GM18511 (cell line): ENCODE results near the gene FBXO9.
"Not testable (repeated sequence)": the region's sequence is repeated elsewhere in the genome, so short reads cannot be mapped to it uniquely, and the experiment has no call there.

Experiments used
- ATAC-seq: cut with Tn5 transposase; IDR thresholded peaks from one replicate; pipeline ENCODE4 v1.9.1; 2021; ENCODE audit warnings: mild to moderate bottlenecking, moderate library complexity; ENCODE audit not compliant: unreplicated experiment

FBXO9 gene

GRCh38 chr6:53045891-53046673, 19.1 kb upstream of the FBXO9 start:
- ATAC-seq, result no peak

GRCh38 chr6:53048431-53049195, 16.6 kb upstream of the FBXO9 start:
- peak; percentile 97 for ATAC-seq

DNA sequence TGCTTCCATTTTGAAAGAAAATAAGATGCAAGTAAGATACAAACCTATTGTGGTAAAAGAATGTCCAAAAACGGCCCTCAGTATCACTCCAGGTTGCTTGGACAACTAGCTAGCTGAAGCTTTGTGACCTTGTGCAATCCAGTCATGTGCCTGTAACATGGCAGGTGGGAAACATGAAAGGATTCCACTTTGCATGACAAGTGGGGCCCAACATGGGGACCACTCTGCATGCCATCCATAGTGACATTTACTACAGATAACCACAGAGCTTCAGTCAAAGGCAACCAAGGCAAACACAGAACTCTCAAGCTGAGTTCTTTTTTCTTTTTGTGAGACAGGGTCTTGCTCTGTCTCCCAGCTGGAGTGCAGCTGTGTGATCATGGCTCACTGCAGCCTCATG, 15.8 kb upstream of the FBXO9 start:
- no peak for ATAC-seq

- ATAC-seq, result not testable (repeated sequence)
These were observed 13.1 kb upstream of the FBXO9 start for GRCh38 chr6:53052152-53052551.

GRCh38 chr6:53054532-53054931, 10.7 kb upstream of the FBXO9 start:
- ATAC-seq, result no peak

- no peak for ATAC-seq
These were observed 9.3 kb upstream of the FBXO9 start for GRCh38 chr6:53055873-53056272.

DNA sequence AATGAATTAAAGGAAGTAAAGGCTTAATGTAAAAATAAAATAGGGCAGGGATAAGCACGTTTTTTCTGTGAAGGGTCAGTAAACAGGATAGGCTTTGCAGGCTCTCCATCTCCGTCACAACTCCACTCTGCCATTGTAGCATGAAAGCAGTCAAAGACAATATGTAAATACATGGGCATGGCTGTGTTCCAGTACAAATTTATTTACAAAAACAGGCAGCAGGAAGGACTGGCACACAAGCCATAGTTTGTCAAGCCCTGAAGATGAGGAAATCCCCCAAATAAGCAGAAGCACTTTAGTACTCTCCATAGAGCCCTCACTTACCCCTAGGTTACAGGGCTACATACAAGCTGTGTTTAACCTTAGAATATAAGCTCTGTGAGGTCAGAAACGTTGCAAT, 8.9 kb upstream of the FBXO9 start:
- no peak for ATAC-seq

DNA sequence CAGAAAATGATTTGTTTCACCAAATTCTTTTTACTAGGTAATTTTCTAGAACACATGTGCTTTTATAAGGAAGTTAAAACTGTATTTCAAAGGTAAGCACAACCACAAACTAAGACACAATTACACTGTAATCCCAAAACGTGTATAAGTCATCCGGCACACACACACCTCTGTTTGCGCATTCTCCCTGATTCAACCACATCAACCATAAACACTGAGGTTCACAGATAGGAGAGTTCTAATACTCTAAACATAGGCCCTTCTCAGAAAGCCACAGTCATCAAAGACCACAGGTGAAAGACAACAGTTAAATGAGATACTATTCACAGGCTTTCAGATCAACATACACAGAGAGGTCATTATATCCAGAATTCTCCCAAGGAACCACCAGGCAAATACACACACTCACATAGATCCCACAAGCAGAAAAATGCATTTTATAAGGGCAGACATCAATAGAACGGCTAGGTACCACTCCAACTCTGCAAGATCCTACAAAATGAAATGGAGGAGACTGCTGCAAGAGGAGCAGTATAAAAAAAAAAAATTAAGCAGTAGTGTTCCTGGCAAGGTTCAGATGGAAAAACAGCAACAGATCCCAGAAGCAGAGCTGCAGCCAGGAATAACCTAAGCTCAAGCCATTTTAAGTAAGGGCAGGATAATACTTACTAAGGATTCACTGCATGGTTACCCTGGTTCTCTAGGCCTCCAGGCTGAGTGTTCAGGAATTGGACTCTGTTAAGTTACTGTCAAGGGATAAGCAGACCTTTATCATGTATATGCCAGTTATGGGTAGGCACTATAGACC, 6.6 kb upstream of the FBXO9 start:
- no peak for ATAC-seq

DNA sequence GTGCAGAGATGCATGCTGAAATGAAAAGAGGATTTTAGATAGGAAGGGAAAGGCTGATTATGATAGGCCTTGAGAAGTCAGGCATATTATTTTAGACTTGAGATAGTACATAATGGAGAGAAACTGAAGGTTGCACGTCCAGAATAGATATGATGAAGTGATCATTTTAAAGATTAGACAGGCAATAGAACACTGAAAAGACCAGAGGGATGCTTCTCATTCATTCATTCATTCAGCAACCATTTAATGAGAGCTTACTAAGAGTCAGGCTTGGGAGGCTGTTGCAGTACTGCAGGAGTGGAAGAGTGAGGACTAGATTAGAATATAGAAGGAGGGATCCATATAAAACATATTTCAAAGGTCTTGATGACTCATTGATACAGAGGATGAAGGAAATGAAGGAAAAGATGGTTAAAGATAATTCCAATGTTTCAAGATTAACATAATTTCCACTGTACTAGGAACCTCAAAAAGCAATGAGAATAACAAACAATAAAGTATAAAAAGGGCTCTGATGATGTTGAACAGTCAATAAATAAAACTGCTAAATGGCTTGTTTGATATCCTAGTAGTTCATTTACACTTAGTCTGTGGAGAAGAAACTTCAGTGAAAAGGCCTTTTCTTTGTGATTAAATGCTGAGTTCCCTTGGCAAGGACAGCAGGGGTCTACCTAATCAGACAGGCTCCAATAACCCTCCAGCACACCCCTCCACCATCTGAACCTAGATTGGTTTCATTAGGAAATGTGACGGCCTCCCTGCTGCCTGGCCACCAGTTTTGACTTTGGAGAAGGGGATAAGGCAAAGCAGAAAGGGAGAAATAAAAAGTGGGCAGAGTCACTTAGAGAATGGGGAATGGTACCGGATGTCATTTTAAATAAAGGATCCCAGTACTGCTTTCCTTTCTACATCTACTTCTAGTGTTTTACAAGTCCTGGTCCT, 5.3 kb upstream of the FBXO9 start:
- no peak for ATAC-seq

DNA sequence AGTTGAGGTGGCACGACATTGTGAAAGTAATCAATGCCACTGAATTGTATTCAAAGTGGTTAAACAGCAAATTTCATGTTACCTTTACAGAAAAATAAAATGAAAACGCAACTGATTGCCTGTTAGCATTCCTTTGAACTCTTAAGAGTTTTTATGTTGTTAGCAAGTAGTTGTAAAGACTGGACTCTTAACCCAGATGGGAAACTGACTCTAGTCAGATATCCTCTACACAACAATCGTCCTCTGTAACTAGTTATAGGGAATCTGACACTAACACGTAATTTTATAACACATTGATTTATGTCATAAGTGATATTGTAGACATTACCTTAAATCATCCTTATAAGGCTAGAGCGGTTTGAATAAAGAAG, 3.0 kb upstream of the FBXO9 start:
- no peak for ATAC-seq

- not testable (repeated sequence) for ATAC-seq
These were observed 949 bp upstream of the FBXO9 start for GRCh38 chr6:53064255-53064654.

DNA sequence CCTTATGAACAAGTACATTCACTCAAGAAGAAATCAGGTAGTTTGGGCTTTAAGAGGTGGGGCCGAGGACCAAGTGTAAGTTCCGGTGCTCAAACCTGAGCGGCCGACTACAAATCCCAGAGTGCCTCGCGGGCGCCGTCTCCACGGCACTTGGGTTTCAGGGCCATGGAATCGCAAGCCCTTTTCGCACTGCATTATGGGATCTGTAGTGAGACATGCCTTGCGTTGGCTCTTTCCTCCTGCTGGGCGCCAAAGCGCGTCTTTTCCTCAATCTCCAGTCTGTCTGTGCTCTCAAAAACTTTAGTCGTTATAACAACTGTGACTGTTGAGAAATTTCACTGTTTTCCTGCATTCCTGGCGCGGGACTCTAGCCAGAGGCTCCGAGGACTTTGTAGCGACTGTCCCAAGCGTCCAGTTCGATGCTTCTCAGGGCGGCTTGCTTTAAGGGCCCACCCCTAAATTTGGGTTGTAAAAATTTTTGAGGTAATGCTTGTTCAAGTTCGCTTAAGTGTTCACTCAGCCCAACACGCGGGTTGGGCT, 408 bp upstream of the FBXO9 start:
- peak; percentile 78 for ATAC-seq

DNA sequence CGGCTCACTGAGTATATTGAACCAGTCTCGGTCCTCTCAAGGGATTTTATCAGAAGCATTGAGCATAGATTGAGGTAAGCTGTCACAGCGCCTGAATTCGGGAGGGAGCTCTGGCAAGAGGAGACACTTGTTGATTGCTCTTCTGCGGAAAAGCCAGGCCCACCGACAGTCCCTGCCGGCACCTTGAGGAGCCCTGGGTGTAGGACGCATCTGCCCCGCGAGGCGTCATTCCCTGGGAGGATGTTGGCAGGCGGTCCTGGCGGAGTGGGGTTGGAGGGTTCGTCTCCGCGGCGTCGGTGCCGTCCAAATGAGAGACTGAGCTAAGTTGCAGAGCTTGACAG, 843 bp downstream of the FBXO9 start:
- ATAC-seq, result no peak

DNA sequence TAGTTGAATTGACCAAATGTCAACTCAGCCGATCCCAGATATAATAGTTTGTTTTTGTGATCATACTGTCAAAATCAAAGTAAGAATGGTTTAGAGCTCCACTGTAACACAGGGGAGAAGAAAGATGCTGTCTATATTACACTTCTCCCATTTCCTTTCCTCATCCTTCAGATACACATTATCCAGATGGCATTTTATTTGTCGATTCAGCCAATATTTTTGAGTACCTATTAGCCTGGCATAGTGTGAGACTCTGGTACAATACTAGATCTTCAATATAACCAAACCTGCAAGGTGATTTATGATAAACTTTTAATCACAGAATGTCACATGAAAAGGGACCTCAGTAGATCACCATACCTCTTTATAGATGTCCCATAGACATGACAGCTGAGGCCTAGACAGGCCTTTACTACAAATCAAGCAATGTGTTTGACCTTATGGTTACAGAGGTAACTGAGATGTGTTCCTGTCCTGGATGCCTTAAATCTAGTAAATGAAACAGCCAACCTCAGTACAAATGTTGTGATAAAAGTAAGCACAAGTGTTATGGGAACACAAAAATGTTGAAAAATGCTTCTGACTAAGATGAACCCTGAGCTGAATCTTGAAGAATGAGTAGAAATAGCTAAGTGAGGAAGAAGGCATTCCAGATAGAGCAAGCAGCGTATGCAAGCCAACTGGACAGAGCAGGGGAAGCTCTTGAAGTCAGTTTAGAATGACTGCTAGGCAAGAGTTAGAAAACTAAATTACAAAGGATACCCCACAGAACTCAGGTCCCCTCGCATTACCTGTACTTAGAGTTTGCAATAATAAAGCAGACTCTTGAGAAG, 1.9 kb downstream of the FBXO9 start:
- ATAC-seq, result no peak

- no peak for ATAC-seq
These were observed 2.7 kb downstream of the FBXO9 start for GRCh38 chr6:53067849-53068361.

- ATAC-seq, result no peak
These were observed 4.2 kb downstream of the FBXO9 start for GRCh38 chr6:53069427-53069826.

DNA sequence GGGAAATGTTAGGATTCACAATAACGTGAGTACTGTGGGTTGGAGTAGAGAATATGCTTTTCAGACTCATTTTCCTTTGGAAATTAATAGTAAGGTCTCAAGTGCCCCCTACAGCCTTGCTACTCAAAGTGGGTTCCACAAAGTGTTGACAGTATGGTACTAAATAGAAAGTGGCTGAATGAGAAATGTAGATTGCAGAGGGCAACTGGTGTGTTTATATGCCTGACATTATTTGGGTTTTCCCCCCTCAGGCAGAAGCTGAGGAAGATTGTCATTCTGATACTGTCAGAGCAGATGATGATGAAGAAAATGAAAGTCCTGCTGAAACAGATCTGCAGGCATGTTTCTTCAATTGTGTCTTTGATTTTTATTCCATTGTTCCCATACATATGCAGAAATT, 5.6 kb downstream of the FBXO9 start:
- ATAC-seq, result peak; percentile 88

DNA sequence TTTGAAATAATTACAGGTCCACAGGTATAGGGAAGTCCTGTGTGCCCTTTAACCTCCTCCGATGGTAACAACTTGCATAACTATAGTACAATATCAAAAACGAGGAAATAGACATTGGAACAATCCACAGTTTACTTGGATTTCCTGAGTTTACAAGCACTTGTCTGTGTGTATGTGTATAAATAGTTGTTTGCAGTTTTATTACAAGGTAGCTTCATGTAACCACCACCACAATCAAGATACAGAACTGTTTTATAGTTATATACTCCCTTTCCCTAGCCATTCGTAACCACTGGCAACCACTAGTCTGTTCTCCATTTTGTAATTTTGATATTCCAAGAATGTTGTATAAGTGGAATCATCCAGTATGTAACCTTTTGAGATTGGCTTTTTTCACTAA, 9.1 kb downstream of the FBXO9 start:
- ATAC-seq, result no peak

- no peak for ATAC-seq
These were observed 15.6 kb downstream of the FBXO9 start for GRCh38 chr6:53080813-53081212.
